Ovary (tissue), 9 donors: ENCODE measurements around the gene FARS2. TPM values are rescaled to one million over a fixed set of nuclear protein-coding genes. Genes with fewer than 3 reads are reported as not detected.

Experiments used
- DNase-seq, 5 donors: peaks; one replicate each; pipeline ENCODE4 v3.0.0-alpha.2; 2019 to 2020
- H3K27ac ChIP-seq, 2 donors: fragments of 200-600 bp; one replicate each; pipeline versions ENCODE4 v1.5.1 to v1.8.0; 2019 to 2022
- H3K27me3 ChIP-seq: fragments of 200-600 bp; one replicate; pipeline ENCODE4 v1.8.0; 2022
- H3K36me3 ChIP-seq: fragments of 200-600 bp; sonication (generic); one replicate; pipeline ENCODE4 v1.5.1; 2019
- H3K4me1 ChIP-seq: one replicate; pipeline ENCODE4 v1.8.1; 2013; ENCODE audit warnings: mild to moderate bottlenecking, moderate library complexity; ENCODE audit not compliant: insufficient read depth
- H3K4me3 ChIP-seq: fragments of 200-600 bp; sonication (generic); one replicate; pipeline ENCODE4 v1.5.1; 2017
- H3K9me3 ChIP-seq, 2 donors: fragments of 200-600 bp in 1 of 2; sonication (generic) in 1 of 2; one replicate each; pipeline versions ENCODE4 v1.5.1 to v1.8.1; 2013 to 2019; ENCODE audit warnings: mild to moderate bottlenecking in 1 of 2, moderate library complexity in 1 of 2
- EP300 ChIP-seq: sonication (generic); formaldehyde crosslinking; IDR thresholded peaks from one replicate; pipeline ENCODE4 v1.6.1; 2017; ENCODE audit warnings: antibody characterized with exemption
- POLR2A ChIP-seq: fragments of 450-650 bp; IDR thresholded peaks from one replicate; pipeline ENCODE4 v1.6.1; 2017; ENCODE audit warnings: antibody characterized with exemption, mild to moderate bottlenecking, moderate library complexity
- WGBS, 3 donors: extraction: QIAGEN DNeasy Blood & Tissue Kit in 1 of 3; methylation state at CpG; one replicate each; pipeline versions ENCODE4 v1.1.5 to v1.1.7; 2013 to 2017; 5-methylcytosine and 5-hydroxymethylcytosine counted together
- intact Hi-C, 4 donors: fragments of 100-400 bp; cut with DNase I; formaldehyde crosslinking; loops; one replicate each; pipeline versions ENCODE4 v1.11.0 to v1.15.1; 2022 to 2023
- polyA plus RNA-seq, 2 donors: library from polyadenylated mRNA; stranded (reverse); fragments of 200-250 nt in 1 of 2; fragments of 350-450 nt in 1 of 2; fragmentation: Illumina TruSeq in 1 of 2; extraction: RNeasy Lipid Tissue Mini Kit (QIAGEN cat#74804) in 1 of 2; gene quantifications; one replicate each; pipeline ENCODE4 v1.2.3, GENCODE V29; 2013 to 2014
- total RNA-seq, 7 donors: library from RNA; depleted of rRNA in 2 of 7; stranded (reverse); fragments of >200 nt in 2 of 7; fragmentation: NEBNext Ultra II Directional in 3 of 7; extraction: Animal tissue kit (Norgen Biotek cat#: 25700) in 3 of 7; gene quantifications; one replicate each; pipeline versions ENCODE4 v1.1.0 to v1.2.4, GENCODE V29; 2016 to 2023
- TF ChIP-seq, protein P1 (sequence below), 3 donors: fragments of 450-650 bp in 2 of 3; fragments of 200-600 bp in 1 of 3; IDR thresholded peaks; one replicate each; pipeline versions ENCODE4 v1.5.1 to v1.8.0; 2016 to 2022; ENCODE audit warnings: antibody characterized with exemption in 3 of 3, mild to moderate bottlenecking in 1 of 3
- donor health status: DM: no; HTN: no; CAD: no; lungs with moderate emphysema.
- donor health status: DM: no; HTN: no; CAD: no.
- donor health status: Bipolar disorder and iron deficiency.
- donor health status: DM: yes; HTN: yes; CAD: no.
- donor health status: DM: no; HTN: no; CAD: no.
- donor health status: DM: yes; HTN: yes; CAD: no.

The FARS2 gene
- total and polyA plus RNA-seq, 9 donors: 9.2 to 17.5 (median 11.0) TPM

DNA sequence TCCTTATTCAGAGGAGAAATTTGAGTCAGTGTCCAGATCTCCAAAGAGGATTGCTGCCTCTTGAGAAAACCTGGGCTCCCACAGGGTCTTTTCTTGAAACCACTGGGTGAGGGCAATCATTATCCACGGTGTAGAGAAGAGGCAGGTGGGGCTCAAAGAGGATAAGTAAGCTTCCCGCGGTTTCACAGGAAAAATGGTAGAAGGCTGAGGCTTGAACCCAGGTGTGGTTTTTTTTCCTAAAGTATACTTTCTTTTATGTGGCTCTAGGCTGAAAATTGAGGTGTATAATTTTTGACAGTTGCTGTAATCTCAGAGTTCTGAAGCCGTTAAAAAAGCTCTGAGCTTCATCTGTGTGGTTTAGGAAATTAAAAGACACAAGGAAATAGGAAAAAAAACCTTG, 164.5 kb downstream of the FARS2 start:
- H3K27ac ChIP-seq: no peak overlapping the region
- WGBS, 3 donors: 67 to 89% (median 69%) methylated on average over 4 of the region's 4 CpGs
- no peaks in the 10 kb centered on the region for H3K4me1 ChIP-seq
- H3K9me3 ChIP-seq: no peaks in the 10 kb centered on the region
- DNase-seq: no peak
- H3K4me3 ChIP-seq: no peak overlapping the region
- intact Hi-C loops: no loop called here
- H3K36me3 ChIP-seq: no peaks in the 10 kb centered on the region
- no peak for TF ChIP-seq EP300
- TF ChIP-seq, protein P1, sequence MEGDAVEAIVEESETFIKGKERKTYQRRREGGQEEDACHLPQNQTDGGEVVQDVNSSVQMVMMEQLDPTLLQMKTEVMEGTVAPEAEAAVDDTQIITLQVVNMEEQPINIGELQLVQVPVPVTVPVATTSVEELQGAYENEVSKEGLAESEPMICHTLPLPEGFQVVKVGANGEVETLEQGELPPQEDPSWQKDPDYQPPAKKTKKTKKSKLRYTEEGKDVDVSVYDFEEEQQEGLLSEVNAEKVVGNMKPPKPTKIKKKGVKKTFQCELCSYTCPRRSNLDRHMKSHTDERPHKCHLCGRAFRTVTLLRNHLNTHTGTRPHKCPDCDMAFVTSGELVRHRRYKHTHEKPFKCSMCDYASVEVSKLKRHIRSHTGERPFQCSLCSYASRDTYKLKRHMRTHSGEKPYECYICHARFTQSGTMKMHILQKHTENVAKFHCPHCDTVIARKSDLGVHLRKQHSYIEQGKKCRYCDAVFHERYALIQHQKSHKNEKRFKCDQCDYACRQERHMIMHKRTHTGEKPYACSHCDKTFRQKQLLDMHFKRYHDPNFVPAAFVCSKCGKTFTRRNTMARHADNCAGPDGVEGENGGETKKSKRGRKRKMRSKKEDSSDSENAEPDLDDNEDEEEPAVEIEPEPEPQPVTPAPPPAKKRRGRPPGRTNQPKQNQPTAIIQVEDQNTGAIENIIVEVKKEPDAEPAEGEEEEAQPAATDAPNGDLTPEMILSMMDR (IDR thresholded peaks at IDR 0.05): no peak
- TF ChIP-seq POLR2A: no peak
- no peaks in the 10 kb centered on the region for H3K27me3 ChIP-seq

DNA sequence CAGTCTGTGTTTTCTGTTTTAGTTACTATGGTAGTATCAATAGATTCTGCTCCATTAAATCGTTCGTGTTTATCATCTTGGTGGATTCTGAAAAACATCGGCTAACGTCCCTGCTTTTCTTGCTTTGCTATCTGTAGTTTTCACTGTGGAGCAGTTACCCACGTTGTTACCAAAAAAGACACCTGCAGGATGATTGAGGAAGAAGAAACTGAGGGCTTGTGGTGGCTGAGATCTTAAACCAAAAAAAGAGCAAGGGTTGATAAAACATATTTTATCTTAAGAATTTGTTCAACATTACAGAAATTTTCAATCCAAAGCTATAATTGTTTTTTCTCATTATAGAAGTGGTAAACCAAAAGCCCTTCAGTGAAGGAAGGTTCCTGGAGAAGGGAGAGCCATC, 166.3 kb downstream of the FARS2 start:
- H3K4me1 ChIP-seq: no peaks in the 10 kb centered on the region
- intact Hi-C loops: no loop called here

DNA sequence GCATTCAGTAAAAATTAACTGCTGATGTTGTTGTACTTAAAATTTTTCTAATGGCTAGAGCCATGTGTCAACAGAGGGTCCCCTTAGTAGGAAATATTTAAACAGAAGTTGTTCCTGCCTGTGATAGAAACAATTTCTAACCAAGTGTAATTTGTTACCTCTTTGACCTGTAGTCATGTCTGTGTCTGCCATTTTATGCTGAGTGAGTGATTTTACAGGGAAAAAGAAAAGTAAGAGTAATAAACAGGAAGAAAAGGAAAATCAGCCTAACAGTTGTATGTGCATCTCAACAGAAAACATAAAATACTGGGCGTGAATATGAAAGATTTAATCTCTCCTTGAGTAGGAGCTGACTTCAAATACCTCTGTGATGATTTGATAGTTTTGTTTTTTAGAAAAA, 172.0 kb downstream of the FARS2 start:
- WGBS, 3 donors: 91 to 95% (median 94%) methylated on average over 1 of the region's 1 CpG
- no peaks in the 10 kb centered on the region for H3K9me3 ChIP-seq
- no peak overlapping the region for H3K4me3 ChIP-seq
- H3K27me3 ChIP-seq: no peaks in the 10 kb centered on the region
- no peaks in the 10 kb centered on the region for H3K36me3 ChIP-seq
- no peak for TF ChIP-seq POLR2A
- TF ChIP-seq, protein P1 (IDR thresholded peaks at IDR 0.05): no peak
- no peaks in the 10 kb centered on the region for H3K4me1 ChIP-seq
- intact Hi-C loops: no loop called here
- DNase-seq: no peak
- no peak overlapping the region for H3K27ac ChIP-seq

More for the DNA sequence above, 166.3 kb downstream of the FARS2 start:
- TF ChIP-seq EP300 (no peak), POLR2A (no peak)
- TF ChIP-seq, protein P1 (IDR thresholded peaks at IDR 0.05): no peak
- Histone ChIP-seq H3K9me3 (no peaks in the 10 kb centered on the region), H3K36me3 (no peaks in the 10 kb centered on the region), H3K27me3 (no peaks in the 10 kb centered on the region), H3K4me3 (no peak overlapping the region), H3K27ac (no peak overlapping the region)
- 62 to 69% (median 65%) methylated on average over 5 of the region's 5 CpGs for WGBS, 3 donors
- DNase-seq: no peak

DNA sequence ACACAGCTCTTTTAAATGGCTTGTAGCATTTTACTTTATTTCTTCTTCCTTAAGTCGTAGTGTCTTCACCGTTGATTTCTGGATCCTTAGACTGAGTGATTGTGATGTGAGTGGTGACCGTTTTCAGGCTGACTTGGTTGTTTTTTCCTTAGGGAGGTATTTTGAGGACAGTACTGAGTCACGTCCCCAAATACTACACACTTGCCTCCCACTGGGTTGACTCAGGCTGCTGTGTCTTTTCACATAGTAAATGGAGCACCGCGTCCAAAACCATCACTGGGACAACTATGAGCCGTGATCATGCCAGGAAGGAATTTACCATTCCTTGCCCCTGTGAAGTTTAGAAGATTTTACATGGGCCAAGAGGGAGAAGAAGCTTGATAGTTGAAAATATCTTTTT, 174.1 kb downstream of the FARS2 start:
- no peak for DNase-seq
- Histone ChIP-seq H3K4me3 (no peak overlapping the region), H3K9me3 (no peaks in the 10 kb centered on the region), H3K36me3 (no peaks in the 10 kb centered on the region), H3K27ac (no peak overlapping the region), H3K27me3 (no peaks in the 10 kb centered on the region), H3K4me1 (no peaks in the 10 kb centered on the region)
- TF ChIP-seq, protein P1 (IDR thresholded peaks at IDR 0.05): no peak
- no peak for TF ChIP-seq POLR2A
- no peak for TF ChIP-seq EP300
- intact Hi-C loops: no loop called here
- 91 to 94% (median 91%) methylated on average over 7 of the region's 7 CpGs for WGBS, 3 donors
